Activated CD8-positive, alpha-beta memory T cell treated with anti-CD3 and anti-CD28 coated beads, Interleukin-2, amount 50 U/mL, for 1 hour (primary cell): Measurements from ENCODE around the gene UNC45A.

Experiments used
- DNase-seq: peaks from one replicate; pipeline ENCODE4 v3.0.0-alpha.2; 2020; ENCODE audit errors: extremely low read depth

Gene UNC45A

DNA sequence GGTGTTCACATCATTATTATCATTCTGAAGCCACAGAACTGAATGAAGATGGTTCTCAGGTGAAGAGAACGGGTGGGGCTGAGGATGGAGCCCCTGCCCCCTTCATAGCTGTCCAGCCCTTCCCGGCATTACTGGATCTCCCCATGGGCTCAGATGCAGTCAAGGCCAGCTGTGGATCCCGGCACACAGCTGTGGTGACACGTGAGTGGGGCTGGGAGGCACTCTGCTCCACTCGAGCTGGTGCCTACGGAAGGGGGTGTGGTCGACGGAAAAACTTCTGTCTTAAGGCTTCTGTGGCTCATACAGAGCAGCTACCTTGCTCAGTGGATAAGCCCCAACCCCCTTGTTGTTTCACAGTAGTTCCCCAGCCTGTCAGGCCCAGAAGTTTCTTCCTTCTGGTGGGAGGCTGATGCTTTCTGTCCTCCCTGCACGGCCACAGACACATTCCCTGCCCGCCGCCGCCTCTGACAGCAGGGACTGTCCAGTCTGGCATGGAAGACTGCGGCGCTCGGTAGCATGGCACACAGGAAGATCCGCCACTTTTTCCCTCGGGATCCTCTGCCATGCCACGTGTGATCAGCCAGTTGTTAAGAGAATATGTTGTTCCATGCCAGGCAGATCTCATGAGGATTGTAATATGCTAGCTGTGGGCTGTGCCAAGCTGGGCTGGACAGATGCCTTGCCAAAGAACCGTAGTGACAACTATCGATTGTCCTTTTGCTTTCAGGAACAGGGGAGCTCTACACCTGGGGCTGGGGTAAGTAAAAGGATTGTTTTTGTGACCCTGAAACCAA lies 25.4 kb downstream of the UNC45A start:
- DNase-seq, result no peak

DNA sequence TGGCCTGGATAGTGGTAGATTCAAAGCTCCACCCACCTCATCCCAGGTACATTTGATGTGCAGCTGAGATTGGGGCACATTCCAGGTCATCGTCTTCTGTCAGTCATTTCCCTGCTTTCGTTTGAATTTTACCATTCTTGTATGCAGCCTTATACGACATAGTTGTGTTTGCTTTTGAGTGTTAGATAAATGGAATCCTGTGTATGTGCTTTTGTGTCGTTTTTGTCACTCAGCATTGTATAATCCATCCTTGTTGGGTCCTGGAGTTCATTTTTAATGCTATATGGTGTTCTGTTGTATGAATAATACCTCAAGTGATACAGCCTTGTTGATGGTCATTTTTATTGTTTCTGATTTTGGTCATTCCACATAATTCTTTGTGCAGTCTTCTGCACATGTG lies 26.9 kb downstream of the UNC45A start:
- no peak for DNase-seq

GRCh38 chr15:90966262-90966661 lies 31.2 kb downstream of the UNC45A start:
- no peak for DNase-seq

DNA sequence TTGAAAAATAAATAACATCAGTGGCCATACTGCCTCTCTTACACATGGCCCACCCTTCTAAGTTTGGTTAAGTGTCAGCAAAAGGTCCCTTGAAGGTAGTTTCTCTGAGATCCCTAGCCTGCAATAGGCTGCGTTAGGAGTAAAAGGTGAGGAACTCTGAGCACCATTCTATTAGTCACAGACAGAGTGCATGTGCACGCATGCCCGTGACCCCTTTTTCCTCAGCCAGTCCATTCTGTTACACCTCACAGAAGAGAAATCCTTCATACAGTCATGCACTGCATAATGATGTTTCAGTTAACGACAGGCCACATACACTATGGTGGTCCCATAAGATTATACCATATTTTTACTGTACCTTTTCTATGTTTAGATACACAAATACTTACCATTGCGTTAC lies 32.1 kb downstream of the UNC45A start:
- no peak for DNase-seq

GRCh38 chr15:90968434-90968833 lies 33.3 kb downstream of the UNC45A start:
- no peak for DNase-seq

DNA sequence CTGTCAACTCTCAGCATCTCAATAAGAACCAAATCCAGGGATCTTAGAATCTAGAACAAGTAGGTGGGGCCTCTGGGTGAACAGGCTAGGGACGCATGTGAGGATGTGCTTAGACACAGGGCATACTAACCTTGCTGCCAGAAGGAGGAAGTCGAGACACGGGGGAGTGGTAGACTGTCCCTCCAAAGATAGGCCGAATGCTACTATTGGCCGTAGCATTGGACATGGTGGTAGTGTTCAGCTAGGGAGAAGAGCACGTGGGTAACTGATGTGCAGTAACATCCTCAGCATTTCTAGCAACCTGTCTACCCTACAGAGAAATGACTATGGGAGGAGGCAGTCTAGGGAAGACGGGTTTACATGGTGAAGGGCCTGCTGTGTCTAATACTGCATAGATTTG lies 35.2 kb downstream of the UNC45A start:
- no peak for DNase-seq

GRCh38 chr15:90972133-90972532 lies 37.0 kb downstream of the UNC45A start:
- DNase-seq, result no peak

- DNase-seq, result no peak
Observed at GRCh38 chr15:90974216-90974615, 39.1 kb downstream of the UNC45A start.

DNA sequence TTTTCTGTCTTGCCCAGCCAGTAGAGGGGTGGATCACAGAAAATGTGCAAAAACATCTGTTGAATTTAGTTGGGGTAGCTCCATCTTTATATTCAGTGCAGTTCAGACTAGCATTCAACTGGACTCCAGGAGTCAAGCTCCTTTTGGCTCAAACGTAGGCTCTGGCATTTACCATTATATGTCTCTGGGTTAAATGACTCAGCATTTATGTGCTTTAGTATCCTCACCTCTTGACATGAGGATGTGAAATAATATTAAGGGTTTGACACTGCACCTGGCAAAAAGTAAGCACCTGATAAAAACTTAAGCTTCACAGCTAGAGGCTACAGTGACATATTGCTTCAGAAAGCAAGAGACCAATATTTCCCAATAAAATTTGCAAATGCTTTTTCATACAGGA lies 44.5 kb downstream of the UNC45A start:
- no peak for DNase-seq

GRCh38 chr15:90981681-90982080 lies 46.6 kb downstream of the UNC45A start:
- DNase-seq, result no peak

GRCh38 chr15:90982135-90982534 lies 47.0 kb downstream of the UNC45A start:
- no peak for DNase-seq

DNA sequence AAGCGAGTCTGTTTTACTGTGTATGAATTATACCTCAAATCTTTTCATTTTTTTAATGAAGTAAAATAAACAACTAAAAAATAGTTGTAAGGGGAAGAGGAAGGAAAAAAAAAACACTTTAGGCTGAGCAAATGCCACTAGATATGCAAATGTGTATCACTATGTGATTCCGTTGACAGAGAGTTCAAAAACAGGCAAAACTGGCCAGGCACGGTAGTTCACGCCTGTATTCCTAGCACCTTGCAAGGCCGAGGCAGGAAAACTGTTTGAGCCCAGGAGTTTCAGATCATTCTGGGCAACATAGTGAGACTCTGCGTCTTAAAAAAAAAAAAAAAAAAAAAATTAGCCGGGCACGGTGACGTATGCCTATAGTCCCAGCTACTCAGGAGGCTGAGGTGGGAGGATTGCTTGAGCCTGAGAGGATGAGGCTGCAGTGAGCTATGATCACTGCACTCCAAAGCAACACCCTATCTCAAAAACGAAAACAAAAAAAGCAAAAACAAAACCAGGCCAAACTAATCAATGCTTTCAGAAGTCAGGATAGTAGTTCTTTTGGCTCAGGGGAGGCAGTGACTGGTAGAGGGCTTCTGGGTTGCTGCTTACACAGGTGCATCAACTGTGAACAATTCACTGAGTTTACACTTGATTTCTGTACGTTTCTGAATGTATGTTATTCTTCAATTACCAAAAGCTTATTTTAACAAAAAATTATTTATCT lies 51.9 kb downstream of the UNC45A start:
- no peak for DNase-seq

GRCh38 chr15:90987561-90988141 lies 52.6 kb downstream of the UNC45A start:
- no peak for DNase-seq

DNA sequence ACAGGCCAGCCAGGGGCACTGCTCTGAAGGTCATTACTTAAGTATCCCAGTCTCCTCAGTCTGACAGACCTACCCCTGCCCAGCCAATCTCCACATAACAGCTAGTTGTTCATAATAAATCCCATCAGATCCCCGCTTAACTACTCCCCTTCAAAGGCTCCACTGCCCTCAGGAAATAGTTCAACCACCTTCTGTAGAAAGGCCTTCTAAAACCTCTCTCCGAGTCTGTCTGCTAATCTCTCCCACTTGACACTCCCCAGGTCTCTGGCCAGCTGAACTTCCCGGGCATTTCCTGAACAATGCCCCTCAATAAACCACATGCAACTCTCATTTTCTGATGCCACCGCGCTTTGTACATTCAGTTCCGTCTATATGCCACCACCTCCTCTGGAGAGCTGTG lies 53.2 kb downstream of the UNC45A start:
- no peak for DNase-seq

- no peak for DNase-seq
Observed at GRCh38 chr15:90989040-90989768, 54.1 kb downstream of the UNC45A start.

GRCh38 chr15:90990446-90990845 lies 55.4 kb downstream of the UNC45A start:
- no peak for DNase-seq

DNA sequence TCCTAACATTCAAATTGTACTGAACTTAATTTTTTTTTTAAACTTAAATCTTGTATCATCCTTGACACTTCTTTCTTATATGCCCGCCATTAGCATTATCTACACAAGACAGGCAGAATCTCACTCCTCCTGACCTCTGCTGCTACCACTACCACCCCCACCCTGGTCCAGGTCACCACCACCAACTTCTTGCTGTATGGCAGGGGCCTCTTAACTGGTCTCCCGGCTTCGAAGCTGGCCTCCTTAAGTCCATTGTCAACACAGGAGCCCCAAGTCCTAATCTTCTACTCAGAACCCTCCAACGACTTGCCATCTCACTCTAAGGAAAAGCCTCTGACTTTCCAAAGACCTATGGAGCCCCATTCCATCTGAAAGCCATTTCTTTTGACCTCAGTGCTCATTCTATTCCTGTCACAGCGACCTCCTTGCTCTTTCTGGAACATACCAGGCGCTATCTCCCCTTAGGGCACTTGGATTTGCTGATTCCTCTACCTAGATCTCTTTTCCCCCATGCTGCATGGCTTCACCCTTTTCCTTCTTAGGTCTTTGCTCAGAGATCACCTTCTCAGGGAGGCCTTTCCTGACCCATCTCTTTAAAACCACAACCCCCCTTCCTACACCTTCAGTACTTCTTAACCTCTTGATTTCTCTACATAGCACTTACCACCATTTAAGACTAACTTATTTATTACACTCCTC lies 56.7 kb downstream of the UNC45A start:
- no peak for DNase-seq

GRCh38 chr15:90994059-90994416 lies 59.0 kb downstream of the UNC45A start:
- no peak for DNase-seq

DNA sequence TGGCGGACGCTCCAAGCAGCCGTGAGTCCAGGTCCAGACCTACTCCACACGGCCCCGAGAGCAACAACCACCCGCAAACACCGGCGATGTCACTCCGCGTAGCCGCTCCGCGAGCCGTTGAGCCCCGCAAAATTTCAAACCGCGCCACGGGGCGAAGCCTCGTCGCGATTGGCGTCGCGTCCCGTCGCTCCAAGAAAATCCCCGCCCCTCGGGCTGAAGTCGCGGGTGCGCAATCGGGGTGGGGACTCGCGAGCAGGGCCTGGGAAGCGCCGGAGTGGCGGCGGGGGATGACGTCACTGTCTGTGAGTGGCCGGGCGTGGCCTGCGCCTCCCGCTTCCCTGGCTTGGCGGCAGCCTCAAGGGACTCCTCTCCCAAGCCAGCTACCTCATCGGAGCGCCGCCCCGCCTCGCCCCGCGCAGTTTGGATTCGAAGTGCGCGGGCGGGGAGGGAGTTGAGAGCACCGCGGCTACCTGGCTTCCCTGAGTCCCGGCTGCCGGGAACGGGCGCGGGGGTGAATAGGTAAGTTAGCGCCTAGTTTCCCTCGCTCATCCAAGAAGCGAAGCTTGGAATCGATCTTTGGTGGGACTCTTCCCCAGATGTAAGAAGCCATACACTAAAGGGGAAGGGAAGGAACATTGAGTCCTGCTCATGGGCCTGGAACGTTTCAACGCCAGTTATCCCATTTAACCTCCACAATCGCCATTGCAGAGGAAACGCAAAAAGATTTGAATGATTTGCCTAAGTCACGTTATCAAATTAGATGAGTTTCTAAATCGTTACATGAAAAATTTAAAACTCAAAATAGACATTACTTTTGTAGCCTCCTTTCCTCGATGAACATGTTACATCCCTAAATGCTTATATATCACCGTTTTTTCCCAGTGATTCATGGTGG lies 59.6 kb downstream of the UNC45A start, which contains the start of gene PRC1:
PRC1 (minus strand) TSS at position 119 of the 895 bp plus-strand sequence; CDS start at position 1, 118 bp downstream.
- DNase-seq, result peak; percentile 94

DNA sequence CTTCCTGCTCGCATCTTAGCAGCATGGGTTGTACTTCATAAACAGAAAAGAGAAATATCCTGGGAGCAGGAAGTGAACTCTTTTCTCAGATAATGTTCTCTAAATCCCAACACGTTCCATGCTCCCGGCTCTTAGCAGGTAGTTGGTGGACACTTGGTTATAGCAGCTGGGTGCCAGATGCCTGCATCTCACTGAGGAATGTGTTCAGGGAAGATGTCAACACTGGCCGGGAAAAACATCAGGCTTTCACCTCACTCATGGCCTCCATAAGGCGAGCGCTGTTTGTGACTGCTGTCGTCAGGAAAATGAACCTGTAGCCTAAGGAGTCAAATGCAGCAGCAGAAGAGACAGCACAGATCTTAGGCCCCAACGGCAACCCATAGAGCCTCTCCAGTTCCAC lies 63.7 kb downstream of the UNC45A start:
- DNase-seq, result no peak

- DNase-seq, result no peak
Observed at GRCh38 chr15:91001209-91001608, 66.1 kb downstream of the UNC45A start.
